Measurements from ENCODE around the gene ACLY.

DNA sequence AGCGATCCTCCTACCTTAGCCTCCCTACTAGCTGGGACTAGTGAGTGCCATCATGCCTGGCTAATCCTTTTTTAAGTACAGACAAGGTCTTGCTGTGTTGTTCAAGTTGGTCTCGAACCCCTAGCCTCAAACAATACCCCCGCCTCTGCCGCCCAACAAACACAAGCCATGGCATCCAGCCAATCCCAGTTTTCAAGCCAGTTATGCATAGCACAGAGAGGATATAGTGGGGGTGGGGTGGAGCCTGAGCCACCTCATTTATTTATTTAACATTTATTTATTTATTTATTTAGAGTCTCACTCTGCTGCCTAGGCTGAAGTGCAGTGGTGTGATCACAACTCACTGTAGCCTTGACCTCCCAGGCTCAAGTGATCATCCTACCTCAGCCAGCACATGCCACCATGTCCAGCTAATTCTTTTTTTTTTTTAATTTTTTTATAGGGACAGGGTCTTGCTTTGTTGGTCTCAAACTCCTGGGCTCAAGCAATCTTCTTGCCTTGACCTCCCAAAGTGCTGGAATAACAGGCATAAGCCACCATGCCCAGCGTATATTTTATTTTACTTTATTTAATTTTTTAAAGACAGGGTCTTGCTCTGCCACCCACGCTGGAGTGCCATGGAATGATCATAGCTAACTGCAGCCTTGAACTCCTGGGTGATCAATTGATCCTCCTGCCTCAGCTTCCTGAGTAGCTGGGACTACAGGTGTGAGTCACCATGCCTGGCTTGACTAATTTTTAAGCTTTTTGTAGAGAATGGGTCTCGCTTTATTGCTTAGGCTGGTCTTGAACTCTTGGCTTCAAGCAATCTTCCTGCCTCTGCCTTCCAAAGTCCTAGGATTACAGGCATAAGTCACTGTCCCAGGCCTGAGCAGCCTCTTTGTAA is 27.4 kb downstream of the ACLY start:
- TF ChIP-seq, protein P1, sequence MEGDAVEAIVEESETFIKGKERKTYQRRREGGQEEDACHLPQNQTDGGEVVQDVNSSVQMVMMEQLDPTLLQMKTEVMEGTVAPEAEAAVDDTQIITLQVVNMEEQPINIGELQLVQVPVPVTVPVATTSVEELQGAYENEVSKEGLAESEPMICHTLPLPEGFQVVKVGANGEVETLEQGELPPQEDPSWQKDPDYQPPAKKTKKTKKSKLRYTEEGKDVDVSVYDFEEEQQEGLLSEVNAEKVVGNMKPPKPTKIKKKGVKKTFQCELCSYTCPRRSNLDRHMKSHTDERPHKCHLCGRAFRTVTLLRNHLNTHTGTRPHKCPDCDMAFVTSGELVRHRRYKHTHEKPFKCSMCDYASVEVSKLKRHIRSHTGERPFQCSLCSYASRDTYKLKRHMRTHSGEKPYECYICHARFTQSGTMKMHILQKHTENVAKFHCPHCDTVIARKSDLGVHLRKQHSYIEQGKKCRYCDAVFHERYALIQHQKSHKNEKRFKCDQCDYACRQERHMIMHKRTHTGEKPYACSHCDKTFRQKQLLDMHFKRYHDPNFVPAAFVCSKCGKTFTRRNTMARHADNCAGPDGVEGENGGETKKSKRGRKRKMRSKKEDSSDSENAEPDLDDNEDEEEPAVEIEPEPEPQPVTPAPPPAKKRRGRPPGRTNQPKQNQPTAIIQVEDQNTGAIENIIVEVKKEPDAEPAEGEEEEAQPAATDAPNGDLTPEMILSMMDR (IDR thresholded peaks at IDR 0.05), result no peak
- no peak for TF ChIP-seq POLR2A (IDR thresholded peaks at IDR 0.05)
